H9 (cell line): ENCODE data around the gene CDH4. TPM values are rescaled to one million over a fixed set of nuclear protein-coding genes. Genes with fewer than 3 reads are reported as not detected.

ENCODE experiments used
- DNase-seq: peaks from one replicate; pipeline ENCODE4 v3.0.0-alpha.2; 2017
- H2AFZ ChIP-seq: one replicate; pipeline ENCODE4 v1.6.1; 2013; ENCODE audit warnings: mild to moderate bottlenecking, low read length, control low read depth, moderate library complexity
- H2AK5ac ChIP-seq: 2 replicates; pipeline ENCODE4 v1.6.1; 2013; ENCODE audit warnings: low read length, control low read depth, mixed read lengths; ENCODE audit not compliant: insufficient read length
- H2BK120ac ChIP-seq: one replicate; pipeline ENCODE4 v1.6.1; 2013; ENCODE audit warnings: low read depth, mild to moderate bottlenecking, low read length, control low read depth, inconsistent platforms; ENCODE audit not compliant: poor library complexity, severe bottlenecking
- H2BK12ac ChIP-seq: 2 replicates; pipeline ENCODE4 v1.6.1; 2013; ENCODE audit warnings: low read length, control low read depth, mixed read lengths, low read depth; ENCODE audit not compliant: insufficient read length
- H2BK15ac ChIP-seq: 2 replicates; pipeline ENCODE4 v1.6.1; 2013; ENCODE audit warnings: low read depth, low read length, control low read depth
- H2BK20ac ChIP-seq: one replicate; pipeline ENCODE4 v1.6.1; 2013; ENCODE audit warnings: low read depth, mild to moderate bottlenecking, low read length, control low read depth, inconsistent platforms; ENCODE audit not compliant: poor library complexity, severe bottlenecking
- H2BK5ac ChIP-seq: 2 replicates; pipeline ENCODE4 v1.6.1; 2013; ENCODE audit warnings: low read length, control low read depth, mixed read lengths; ENCODE audit not compliant: insufficient read length
- H3K14ac ChIP-seq: 2 replicates; pipeline ENCODE4 v1.6.1; 2013; ENCODE audit warnings: low read length, control low read depth; ENCODE audit not compliant: insufficient read depth
- H3K18ac ChIP-seq: 2 replicates; pipeline ENCODE4 v1.6.1; 2013; ENCODE audit warnings: low read depth, mild to moderate bottlenecking, mixed read lengths, low read length, control low read depth; ENCODE audit not compliant: insufficient read length
- H3K23ac ChIP-seq: 2 replicates; pipeline ENCODE4 v1.6.1; 2013; ENCODE audit warnings: low read length, control low read depth, mixed read lengths, low read depth; ENCODE audit not compliant: insufficient read length
- H3K23me2 ChIP-seq: 2 replicates; pipeline ENCODE4 v1.6.1; 2013; ENCODE audit warnings: low read depth, mild to moderate bottlenecking, mixed read lengths, low read length, control low read depth; ENCODE audit not compliant: insufficient read length, poor library complexity, severe bottlenecking
- H3K27ac ChIP-seq: 2 replicates; pipeline ENCODE4 v1.5.1; 2013; ENCODE audit warnings: low read length, control low read depth, mixed read lengths, low read depth; ENCODE audit not compliant: insufficient read length
- H3K27me3 ChIP-seq: 2 replicates; pipeline ENCODE4 v1.6.1; 2013; ENCODE audit warnings: low read length, control low read depth, inconsistent platforms; ENCODE audit not compliant: insufficient read depth
- H3K4ac ChIP-seq: 2 replicates; pipeline ENCODE4 v1.6.1; 2013; ENCODE audit warnings: low read depth, mild to moderate bottlenecking, control low read depth, inconsistent platforms, low read length, moderate library complexity
- H3K4me1 ChIP-seq: 2 replicates; pipeline ENCODE4 v1.6.1; 2013; ENCODE audit warnings: low read length, control low read depth, inconsistent platforms; ENCODE audit not compliant: insufficient read depth
- H3K4me2 ChIP-seq: 2 replicates; pipeline ENCODE4 v1.6.1; 2013; ENCODE audit warnings: low read length, control low read depth, mixed read lengths; ENCODE audit not compliant: insufficient read length, insufficient read depth
- H3K56ac ChIP-seq: 2 replicates; pipeline ENCODE4 v1.6.1; 2013; ENCODE audit warnings: low read depth, mild to moderate bottlenecking, mixed read lengths, low read length, control low read depth; ENCODE audit not compliant: insufficient read length
- H3K79me1 ChIP-seq: 2 replicates; pipeline ENCODE4 v1.6.1; 2013; ENCODE audit warnings: low read depth, mild to moderate bottlenecking, moderate library complexity, low read length, control low read depth, inconsistent platforms; ENCODE audit not compliant: insufficient read depth, poor library complexity, severe bottlenecking
- H3K79me2 ChIP-seq: 2 replicates; pipeline ENCODE4 v1.6.1; 2013; ENCODE audit warnings: low read length, control low read depth, inconsistent platforms; ENCODE audit not compliant: insufficient read depth
- H3K9ac ChIP-seq: 2 replicates; pipeline ENCODE4 v1.6.1; 2013; ENCODE audit warnings: low read length, control low read depth, mixed read lengths; ENCODE audit not compliant: insufficient read length; ENCODE audit errors: extremely low read depth
- H3K9me3 ChIP-seq: one replicate; pipeline ENCODE4 v1.6.1; 2013; ENCODE audit warnings: low read depth, low read length, inconsistent platforms; ENCODE audit not compliant: control insufficient read depth
- H3T11ph ChIP-seq: one replicate; pipeline ENCODE4 v1.6.1; 2013; ENCODE audit warnings: mild to moderate bottlenecking, low read length, control low read depth, inconsistent platforms
- H4K20me1 ChIP-seq: one replicate; pipeline ENCODE4 v1.6.1; 2013; ENCODE audit not compliant: control insufficient read depth, insufficient read length, insufficient read depth
- H4K5ac ChIP-seq: 2 replicates; pipeline ENCODE4 v1.6.1; 2013; ENCODE audit warnings: low read depth, mild to moderate bottlenecking, mixed read lengths, low read length, control low read depth; ENCODE audit not compliant: insufficient read length
- H4K8ac ChIP-seq: replicated peaks from 2 replicates; pipeline ENCODE4 v1.6.1; 2013; ENCODE audit warnings: low read length, control low read depth, mixed read lengths, low read depth; ENCODE audit not compliant: insufficient read length
- H4K91ac ChIP-seq: 2 replicates; pipeline ENCODE4 v1.6.1; 2013; ENCODE audit warnings: low read depth, mild to moderate bottlenecking, moderate library complexity, mixed read lengths, low read length, control low read depth; ENCODE audit not compliant: insufficient read length
- H3K27ac Mint-ChIP-seq, 3 experiments: 2 replicates in 2 of 3; 3 replicates in 1 of 3; pipeline ENCODE4 v1.8.0; 2020 to 2021; ENCODE audit warnings: mixed read lengths in 3 of 3, mild to moderate bottlenecking in 1 of 3, moderate library complexity in 1 of 3
- H3K27me3 Mint-ChIP-seq: 2 replicates; pipeline ENCODE4 v1.8.0; 2021; ENCODE audit warnings: low read depth, mild to moderate bottlenecking, moderate library complexity, mixed read lengths
- H3K36me3 Mint-ChIP-seq, 3 experiments: 2 replicates in 2 of 3; 3 replicates in 1 of 3; pipeline ENCODE4 v1.8.0; 2020 to 2021; ENCODE audit warnings: low read depth in 3 of 3, mixed read lengths in 3 of 3; ENCODE audit not compliant: insufficient read depth in 1 of 3
- H3K4me1 Mint-ChIP-seq, 2 experiments: 2 replicates each; pipeline ENCODE4 v1.8.0; 2020; ENCODE audit warnings: mixed read lengths in 2 of 2
- H3K4me3 Mint-ChIP-seq, 2 experiments: 2 replicates in 1 of 2; 3 replicates in 1 of 2; pipeline ENCODE4 v1.8.0; 2020 to 2021; ENCODE audit warnings: mild to moderate bottlenecking in 2 of 2, mixed read lengths in 2 of 2, moderate library complexity in 1 of 2
- H3K9me3 Mint-ChIP-seq, 2 experiments: 2 replicates in 1 of 2; 3 replicates in 1 of 2; pipeline ENCODE4 v1.8.0; 2020; ENCODE audit warnings: mild to moderate bottlenecking in 2 of 2, mixed read lengths in 2 of 2, moderate library complexity in 1 of 2
- WGBS: extraction: QIAGEN DNeasy Blood & Tissue Kit; methylation state at CpG from one replicate; pipeline ENCODE4 v1.1.7; 2013; ENCODE audit warnings: missing lambda C conversion rate, low lambda C conversion rate, mixed read lengths; ENCODE audit not compliant: insufficient read length; ENCODE audit errors: extremely low coverage; 5-methylcytosine and 5-hydroxymethylcytosine counted together
- total RNA-seq: library from RNA; stranded (reverse); gene quantifications from 2 replicates; pipeline ENCODE4 v1.2.1, GENCODE V29; 2021
- TF ChIP-seq, protein P1 (sequence below): fragments of 200-600 bp; sonication (generic); conservative IDR thresholded peaks from 3 replicates; pipeline ENCODE4 v1.8.0; 2021; ENCODE audit warnings: antibody characterized with exemption, mild to moderate bottlenecking

The CDH4 gene
- total RNA-seq, 1 experiment from 2014 or later = 3.0 TPM

DNA sequence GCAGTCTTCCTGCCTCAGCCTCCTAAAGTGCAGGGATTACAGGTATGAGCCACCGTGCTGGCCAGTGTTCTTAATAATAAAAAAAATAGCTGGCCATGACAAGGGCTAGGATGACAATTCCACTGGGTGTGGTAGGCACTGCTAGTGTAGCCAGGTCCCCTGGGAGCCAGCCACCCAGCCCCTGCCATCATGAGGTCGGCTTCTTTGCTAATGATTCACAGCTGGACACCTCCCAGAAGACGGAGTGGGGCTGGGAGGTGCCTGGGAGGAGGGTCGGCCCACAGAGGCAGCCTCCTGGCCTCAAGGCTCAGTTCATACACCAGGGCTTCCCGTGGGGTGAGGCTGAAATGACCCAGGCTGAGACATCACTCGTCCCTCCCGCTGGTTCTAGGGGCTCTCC lies 583.2 kb downstream of the CDH4 start:
- Histone ChIP-seq H4K91ac (no peak overlapping the region), H3K23me2 (no peaks in the 10 kb centered on the region), H3K14ac (no peak overlapping the region), H4K5ac (no peak overlapping the region), H2AK5ac (no peak overlapping the region), H3K56ac (no peak overlapping the region), H3K23ac (no peak overlapping the region), H3K79me2 (no peaks in the 10 kb centered on the region), H3K18ac (no peak overlapping the region), H3K9me3 (no peaks in the 10 kb centered on the region), H3T11ph (no peak overlapping the region), H4K8ac (no peak overlapping the region), H3K4ac (no peak overlapping the region), H3K79me1 (no peaks in the 10 kb centered on the region), H3K4me2 (no peak overlapping the region), H3K27ac (no peak overlapping the region), H2BK5ac (no peak overlapping the region), H2BK120ac (no peak overlapping the region), H3K4me1 (no peaks in the 10 kb centered on the region), H2BK12ac (no peak overlapping the region), H4K20me1 (no peaks in the 10 kb centered on the region), H2BK15ac (no peak overlapping the region), H2AFZ (no peak overlapping the region), H3K27me3 (no peaks in the 10 kb centered on the region; the same call in 1 of the 2 replicates), H2BK20ac (no peak overlapping the region), H3K9ac (no peak overlapping the region)
- Mint-ChIP-seq H3K27ac (no peak overlapping the region), H3K36me3 (no peaks in the 10 kb centered on the region), H3K4me3 (no peak overlapping the region), H3K4me1 (peaks cover 0 to 4% of the 10 kb centered on the region in 2 experiments; a peak in 1 of 4 replicates), H3K9me3 (no peaks in the 10 kb centered on the region), H3K27me3 (peaks cover 44% of the 10 kb centered on the region)
- TF ChIP-seq, protein P1, sequence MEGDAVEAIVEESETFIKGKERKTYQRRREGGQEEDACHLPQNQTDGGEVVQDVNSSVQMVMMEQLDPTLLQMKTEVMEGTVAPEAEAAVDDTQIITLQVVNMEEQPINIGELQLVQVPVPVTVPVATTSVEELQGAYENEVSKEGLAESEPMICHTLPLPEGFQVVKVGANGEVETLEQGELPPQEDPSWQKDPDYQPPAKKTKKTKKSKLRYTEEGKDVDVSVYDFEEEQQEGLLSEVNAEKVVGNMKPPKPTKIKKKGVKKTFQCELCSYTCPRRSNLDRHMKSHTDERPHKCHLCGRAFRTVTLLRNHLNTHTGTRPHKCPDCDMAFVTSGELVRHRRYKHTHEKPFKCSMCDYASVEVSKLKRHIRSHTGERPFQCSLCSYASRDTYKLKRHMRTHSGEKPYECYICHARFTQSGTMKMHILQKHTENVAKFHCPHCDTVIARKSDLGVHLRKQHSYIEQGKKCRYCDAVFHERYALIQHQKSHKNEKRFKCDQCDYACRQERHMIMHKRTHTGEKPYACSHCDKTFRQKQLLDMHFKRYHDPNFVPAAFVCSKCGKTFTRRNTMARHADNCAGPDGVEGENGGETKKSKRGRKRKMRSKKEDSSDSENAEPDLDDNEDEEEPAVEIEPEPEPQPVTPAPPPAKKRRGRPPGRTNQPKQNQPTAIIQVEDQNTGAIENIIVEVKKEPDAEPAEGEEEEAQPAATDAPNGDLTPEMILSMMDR = no peak
- no peak for DNase-seq
- WGBS = no CpG with 5 or more reads among the region's 7 CpGs
